Measurements from ENCODE around the gene DENND10. TPM values are rescaled to one million over a fixed set of nuclear protein-coding genes. Genes with fewer than 3 reads are reported as not detected.
"Not testable (repeated sequence)": the region's sequence is repeated elsewhere in the genome, so short reads cannot be mapped to it uniquely, and the experiment has no call there.

Gene DENND10
- total and polyA plus RNA-seq, 8 donors, result 8.9 to 82.3 (median 27.9) TPM

- intact Hi-C loops (cut with DNase I; ENCODE audit: low total_unique reads), result no loop called here
- TF ChIP-seq POLR2AphosphoS5 (IDR thresholded peaks at IDR 0.05) (peak in 2 of 3 donors; percentile 16 to 71), POLR2A (IDR thresholded peaks at IDR 0.05) (no peak)
Observed at GRCh38 chr10:119090968-119091367, 12.9 kb upstream of the DENND10 start.

GRCh38 chr10:119095640-119096039 lies 8.3 kb upstream of the DENND10 start:
- 74 to 89% (median 80%) methylated on average over 4 of the region's 4 CpGs for WGBS, 5 donors
- Histone ChIP-seq H3K36me3 (no peaks in the 10 kb centered on the region), H3K27me3 (no peaks in the 10 kb centered on the region), H3K4me3 (no peak overlapping the region), H3K27ac (no peak overlapping the region), H3K4me1 (peaks cover 0 to 18% (median 1%) of the 10 kb centered on the region in 4 donors), H3K9me3 (no peaks in the 10 kb centered on the region)
- intact Hi-C loops (cut with DNase I; ENCODE audit: low total_unique reads), result no loop called here
- peak in 1 of 2 donors; percentile 9 for DNase-seq
- TF ChIP-seq EP300 (IDR thresholded peaks at IDR 0.05), result no peak
- no peak for TF ChIP-seq POLR2AphosphoS5 (IDR thresholded peaks at IDR 0.05)
- no peak for TF ChIP-seq POLR2A (IDR thresholded peaks at IDR 0.05)
- TF ChIP-seq CTCF (IDR thresholded peaks at IDR 0.05), result no peak

More at GRCh38 chr10:119090968-119091367, 12.9 kb upstream of the DENND10 start:
- Histone ChIP-seq H3K27me3 (no peaks in the 10 kb centered on the region), H3K9me3 (no peaks in the 10 kb centered on the region), H3K4me1 (peaks cover 0 to 15% (median 3%) of the 10 kb centered on the region in 4 donors), H3K36me3 (no peaks in the 10 kb centered on the region), H3K27ac (peak overlapping the region; percentile 40 to 64 (median 51)), H3K4me3 (no peak overlapping the region)
- peak; percentile 35 to 83 for DNase-seq
- WGBS, 5 donors, result 19 to 58% (median 33%) methylated on average over 5 of the region's 5 CpGs

GRCh38 chr10:119096641-119097415 lies 7.1 kb upstream of the DENND10 start:
- H3K9me3 ChIP-seq; H3K4me3 ChIP-seq; H3K36me3 ChIP-seq; DNase-seq; H3K27ac ChIP-seq; intact Hi-C loops (cut with DNase I; ENCODE audit: low total_unique reads); H3K27me3 ChIP-seq: not testable (repeated sequence)
- peaks cover 0 to 21% (median 0%) of the 10 kb centered on the region in 4 donors for H3K4me1 ChIP-seq
- WGBS, 5 donors, result 93 to 97% (median 96%) methylated on average over 12 of the region's 12 CpGs

- intact Hi-C loops (cut with DNase I; ENCODE audit: low total_unique reads), result no loop called here
- Histone ChIP-seq H3K4me1 (peaks cover 0 to 21% (median 1%) of the 10 kb centered on the region in 4 donors), H3K27ac (no peak overlapping the region), H3K27me3 (no peaks in the 10 kb centered on the region), H3K9me3 (no peaks in the 10 kb centered on the region), H3K36me3 (no peaks in the 10 kb centered on the region), H3K4me3 (no peak overlapping the region)
- DNase-seq, result no peak
- WGBS, 5 donors, result 93 to 96% (median 94%) methylated on average over 3 of the region's 3 CpGs
- no peak for TF ChIP-seq POLR2AphosphoS5 (IDR thresholded peaks at IDR 0.05)
- TF ChIP-seq POLR2A (IDR thresholded peaks at IDR 0.05), result no peak
- no peak for TF ChIP-seq EP300 (IDR thresholded peaks at IDR 0.05)
- no peak for TF ChIP-seq CTCF (IDR thresholded peaks at IDR 0.05)
Observed at GRCh38 chr10:119098576-119098975, 5.3 kb upstream of the DENND10 start.

- Histone ChIP-seq H3K4me1 (peaks cover 9 to 32% (median 13%) of the 10 kb centered on the region in 4 donors), H3K36me3 (no peaks in the 10 kb centered on the region), H3K4me3 (no peak overlapping the region), H3K27me3 (no peaks in the 10 kb centered on the region), H3K9me3 (no peaks in the 10 kb centered on the region), H3K27ac (peak overlapping the region; percentile 61 to 86 (median 77))
- TF ChIP-seq POLR2AphosphoS5 (IDR thresholded peaks at IDR 0.05) (peak in 2 of 3 donors; percentile 20 to 70), CTCF (IDR thresholded peaks at IDR 0.05) (no peak), POLR2A (IDR thresholded peaks at IDR 0.05) (no peak), EP300 (IDR thresholded peaks at IDR 0.05) (no peak)
- intact Hi-C loops (cut with DNase I; ENCODE audit: low total_unique reads), result no loop called here
- DNase-seq, result peak in 1 of 2 donors; percentile 81
- 31 to 47% (median 45%) methylated on average over 3 of the region's 3 CpGs for WGBS, 5 donors
Observed at GRCh38 chr10:119100434-119101238, 3.3 kb upstream of the DENND10 start.

Measured in stomach (tissue), 9 donors.